Islet of Langerhans (tissue), 1 donor: ENCODE data around the gene GINM1.

Source experiments
- FAIRE-seq: peaks from one replicate; lab custom pipeline; 2011; peaks lifted over from hg19 to GRCh38; lab: Jason Lieb, UNC

The GINM1 gene

DNA sequence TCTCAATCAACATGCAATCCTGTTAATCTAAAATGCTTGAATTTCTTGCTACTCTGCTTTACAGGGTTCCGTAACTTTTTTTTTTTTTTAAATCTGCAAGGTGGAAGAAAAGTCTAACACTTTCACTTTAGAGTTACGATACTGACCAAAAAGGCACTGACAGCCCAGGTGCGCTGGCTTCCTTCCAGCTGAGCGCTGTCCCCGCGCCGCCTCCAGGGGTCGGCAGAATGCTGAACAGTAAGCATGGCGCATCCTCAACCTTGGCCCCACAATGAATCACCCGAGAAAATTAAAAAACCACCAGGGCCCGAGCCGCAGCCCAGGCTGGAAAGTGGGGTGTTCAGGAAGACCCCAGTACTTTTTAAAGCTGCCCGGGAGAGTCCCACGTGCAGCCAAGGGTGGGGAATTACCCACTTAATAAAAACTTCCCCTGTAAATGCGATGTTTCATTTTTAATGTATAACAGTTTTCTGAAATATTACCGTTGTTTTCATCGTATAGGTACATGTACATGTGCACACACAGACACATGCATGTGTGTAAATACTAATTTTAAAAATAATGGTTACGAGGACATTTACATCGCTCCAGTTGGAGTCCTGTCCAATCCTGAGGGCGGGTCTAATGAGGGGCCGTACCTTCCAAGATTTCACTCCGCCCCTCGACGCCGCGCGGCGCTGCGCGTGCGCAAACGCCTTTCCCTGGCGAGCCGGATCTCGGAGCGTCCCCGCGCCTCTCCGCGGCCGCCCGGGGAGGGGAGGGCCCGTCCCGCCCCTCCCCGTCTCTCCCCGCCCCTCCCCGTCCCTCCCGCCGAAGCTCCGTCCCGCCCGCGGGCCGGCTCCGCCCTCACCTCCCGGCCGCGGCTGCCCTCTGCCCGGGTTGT is at the start of gene GINM1:
Gene GINM1, plus strand, starts transcription at position 849 of the 883 bp plus-strand sequence. CDS start 40 bp downstream, outside the sequence.
- FAIRE-seq, result no peak

- no peak for FAIRE-seq
Measured at GRCh38 chr6:149529650-149530049, 36.5 kb upstream of the GINM1 start.

DNA sequence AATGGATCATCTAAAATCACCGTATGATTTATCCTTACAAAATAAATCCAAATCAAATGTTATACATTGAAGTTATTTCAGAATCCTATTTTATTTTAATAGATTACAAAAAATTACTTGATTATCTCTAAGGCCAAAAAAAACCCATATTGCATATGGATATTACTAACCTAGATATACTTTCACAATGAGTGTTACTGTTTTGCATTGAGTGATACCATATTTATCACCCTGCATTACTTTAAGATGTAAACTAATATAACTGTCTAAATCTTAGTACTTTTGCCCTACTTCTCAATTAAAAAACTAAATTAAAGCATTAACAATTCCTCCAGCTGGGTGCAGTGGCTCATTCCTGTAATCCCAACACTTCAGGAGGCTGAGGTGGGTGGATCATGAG is 31.4 kb upstream of the GINM1 start:
- FAIRE-seq, result no peak

GRCh38 chr6:149541139-149541538 is 25.0 kb upstream of the GINM1 start:
- FAIRE-seq, result no peak

DNA sequence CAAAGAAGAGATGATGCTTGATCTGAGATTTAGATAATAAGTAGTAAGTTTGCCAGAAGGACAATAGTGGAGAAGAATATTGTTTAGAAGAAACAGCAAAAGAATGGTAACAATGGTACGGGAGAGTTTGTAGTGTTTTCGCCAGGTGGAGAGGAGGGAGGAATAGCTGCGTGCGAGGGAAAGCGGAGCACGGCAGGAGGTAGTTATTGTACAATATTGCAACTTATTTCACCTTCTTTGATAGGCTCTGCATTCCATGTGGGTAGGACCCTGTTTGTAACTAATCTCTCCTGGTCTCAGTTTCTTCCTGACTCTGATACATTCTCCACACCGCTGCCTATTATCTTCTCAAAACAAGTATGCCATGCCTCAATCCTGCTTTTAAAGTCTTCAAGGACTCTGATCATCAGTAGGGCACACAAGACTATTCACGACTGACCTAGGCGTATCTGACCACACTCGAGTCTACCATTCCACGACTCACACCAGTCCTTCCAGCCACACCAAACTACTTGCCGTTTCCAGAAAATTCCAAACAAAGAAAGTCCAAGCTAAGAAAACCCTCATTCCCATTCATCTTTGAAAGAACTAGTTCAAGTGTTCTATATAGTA is 21.4 kb upstream of the GINM1 start:
- FAIRE-seq, result no peak

DNA sequence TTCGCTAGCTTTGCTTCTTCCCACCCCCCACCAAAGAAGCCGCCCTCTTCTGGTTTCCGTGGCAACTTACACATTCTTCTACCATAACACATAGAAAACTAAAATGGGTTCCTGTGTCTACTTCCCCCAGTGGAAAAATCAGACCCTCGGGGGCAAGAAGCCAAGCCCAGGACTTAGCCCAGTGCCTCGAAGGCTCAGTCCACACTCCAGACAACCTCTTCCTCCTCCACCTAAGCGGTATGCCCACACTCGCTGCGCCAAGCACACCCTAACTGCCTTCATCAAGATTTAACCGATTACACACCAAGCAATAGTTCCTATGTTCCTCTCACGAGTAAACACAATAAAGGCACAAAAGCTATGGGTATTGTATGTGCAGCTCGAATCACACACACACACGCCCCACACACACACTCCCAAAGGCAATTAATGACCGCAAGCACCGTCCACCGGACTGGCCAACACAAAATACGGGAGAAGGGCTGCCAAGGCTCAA is 20.9 kb upstream of the GINM1 start:
- FAIRE-seq, result no peak

- FAIRE-seq, result no peak
Measured at GRCh38 chr6:149545754-149546471, 20.3 kb upstream of the GINM1 start, which contains the start of gene PPIL4. Gene PPIL4, minus strand, starts transcription at chr6:149546043. Its CDS starts 38 bp downstream, at chr6:149546005.

- no peak for FAIRE-seq
Measured at GRCh38 chr6:149551920-149552319, 14.3 kb upstream of the GINM1 start.

GRCh38 chr6:149558029-149558428 is 8.1 kb upstream of the GINM1 start:
- FAIRE-seq, result no peak

DNA sequence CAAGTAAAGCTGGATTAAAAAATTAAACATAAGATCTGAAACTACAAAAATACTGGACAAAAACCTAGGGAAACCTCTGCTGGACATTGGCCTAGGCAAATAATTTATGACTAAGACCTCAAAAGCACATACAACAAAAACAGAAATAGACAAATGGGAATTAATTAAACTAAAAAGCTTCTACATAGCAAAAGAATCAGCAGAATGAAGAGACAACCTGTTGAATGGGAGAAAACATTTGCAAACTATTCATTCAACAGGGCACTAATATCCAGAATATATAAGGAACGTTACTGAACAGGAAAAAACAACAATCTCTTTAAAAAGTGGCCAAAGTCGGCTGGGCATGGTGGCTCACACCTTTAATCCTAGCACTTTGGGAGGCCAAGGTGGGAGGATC is 6.8 kb upstream of the GINM1 start:
- FAIRE-seq, result no peak

GRCh38 chr6:149560736-149561135 is 5.4 kb upstream of the GINM1 start:
- no peak for FAIRE-seq

DNA sequence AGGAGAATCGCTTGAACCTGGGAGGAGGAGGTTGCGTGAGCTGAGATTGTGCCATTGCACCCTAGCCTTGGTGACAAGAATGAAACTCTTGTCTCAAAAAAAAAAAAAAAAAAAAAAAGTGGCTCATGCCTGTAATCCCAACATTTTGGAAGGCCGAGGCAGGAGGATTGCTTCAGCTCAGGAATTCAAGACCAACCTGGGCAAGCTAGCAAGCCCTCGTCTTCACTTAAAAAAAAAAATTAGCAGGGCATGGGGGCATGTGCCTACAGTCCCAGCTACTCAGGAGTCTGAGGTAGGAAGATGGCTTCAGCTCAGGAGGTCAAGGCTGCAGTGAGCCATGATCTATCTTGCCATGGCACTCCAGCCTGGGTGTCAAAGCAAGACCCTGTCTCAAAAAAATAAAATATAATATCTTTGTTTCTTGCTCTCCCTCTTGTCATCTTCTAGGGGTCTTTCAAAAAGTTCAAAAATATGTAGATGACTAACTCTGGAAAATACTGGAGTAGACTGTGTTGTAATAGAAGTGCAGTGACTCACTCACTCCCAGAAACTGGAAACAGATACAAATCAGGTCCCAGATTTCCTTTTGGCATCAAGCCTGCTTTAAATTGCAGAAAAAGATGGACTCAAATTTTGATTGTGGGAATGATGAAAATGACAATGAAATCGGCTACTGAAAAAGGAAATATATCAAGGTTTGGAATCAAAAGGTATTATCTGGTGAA is 2.8 kb upstream of the GINM1 start:
- no peak for FAIRE-seq

DNA sequence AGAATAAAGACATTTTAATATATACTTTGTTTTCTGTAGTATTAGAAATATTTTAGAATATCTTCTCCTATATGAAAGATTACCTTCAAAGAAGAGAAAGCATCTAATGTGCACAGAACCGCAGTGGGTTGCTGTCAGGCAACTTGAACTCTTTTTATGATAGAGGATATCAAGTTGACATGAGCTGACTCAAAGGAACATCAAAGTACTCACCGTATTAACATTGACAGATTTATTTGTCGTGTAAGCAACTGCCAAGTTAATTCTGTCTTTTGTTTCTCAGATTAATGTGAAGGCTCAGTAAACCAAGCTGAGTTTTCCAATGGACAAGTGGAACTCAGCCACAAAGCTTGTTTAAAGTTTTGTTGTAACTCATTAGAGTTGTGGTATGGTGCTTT is 2.2 kb upstream of the GINM1 start:
- no peak for FAIRE-seq

GRCh38 chr6:149566410-149567193 is 427 bp downstream of the GINM1 start:
- no peak for FAIRE-seq

DNA sequence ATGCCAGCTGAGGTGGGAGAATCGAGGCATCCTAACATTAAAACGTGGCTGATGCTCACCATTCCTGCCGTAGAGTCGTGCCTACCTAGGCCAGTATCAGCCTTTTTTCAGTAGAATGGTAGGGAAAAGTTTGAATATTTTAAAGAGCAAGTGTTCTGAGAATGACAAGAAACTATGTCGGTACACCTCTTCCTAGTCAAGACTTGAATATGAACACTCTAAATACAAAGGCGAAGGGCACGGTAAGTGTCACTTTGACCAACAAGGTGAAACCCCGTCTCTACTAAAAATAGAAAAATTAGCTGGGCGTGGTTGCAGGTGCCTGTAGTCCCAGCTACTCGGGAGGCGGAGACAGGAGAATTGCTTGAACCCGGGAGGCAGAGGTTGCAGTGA is 1.0 kb downstream of the GINM1 start:
- no peak for FAIRE-seq

- no peak for FAIRE-seq
Measured at GRCh38 chr6:149567945-149568585, 1.9 kb downstream of the GINM1 start.

- no peak for FAIRE-seq
Measured at GRCh38 chr6:149580880-149581279, 14.7 kb downstream of the GINM1 start.

DNA sequence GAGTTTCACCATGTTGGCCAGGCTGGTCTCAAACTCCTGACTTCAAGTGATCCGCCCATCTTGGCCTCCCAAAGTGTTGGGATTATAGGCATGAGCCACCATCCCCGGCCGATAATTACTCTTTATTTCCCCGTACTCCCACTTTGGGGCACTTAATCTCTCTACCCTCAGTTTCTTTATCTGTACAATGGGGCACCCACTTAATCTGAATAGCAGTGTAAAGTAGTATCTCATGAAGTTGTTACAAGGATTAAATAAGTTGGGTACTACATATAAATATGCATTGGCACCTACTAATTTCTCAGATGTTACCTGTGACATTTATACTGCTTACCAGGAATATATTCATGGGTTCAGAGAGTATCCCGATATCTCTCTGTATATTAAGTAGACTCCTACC is 15.2 kb downstream of the GINM1 start:
- no peak for FAIRE-seq

DNA sequence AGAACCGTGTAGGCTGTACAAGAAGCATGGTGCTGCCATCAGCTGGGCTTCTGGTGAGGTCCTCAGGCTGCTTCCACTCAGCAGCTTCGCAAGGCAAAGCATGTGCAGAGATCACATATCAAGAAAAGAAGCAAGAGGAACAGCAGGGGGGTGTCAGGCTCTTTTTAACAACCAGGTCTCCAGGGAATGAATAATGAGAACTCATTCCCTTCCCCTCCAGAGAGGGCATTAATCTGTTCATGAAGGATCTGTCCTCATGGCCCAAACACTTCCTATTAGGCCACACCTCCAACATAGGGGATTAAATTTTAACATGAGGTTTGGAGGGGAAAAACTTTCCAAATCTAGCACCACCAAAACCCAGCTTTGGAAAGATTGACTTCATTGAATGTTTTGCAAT is 20.0 kb downstream of the GINM1 start:
- FAIRE-seq, result no peak

- FAIRE-seq, result no peak
Measured at GRCh38 chr6:149592983-149593382, 26.8 kb downstream of the GINM1 start.

GRCh38 chr6:149593408-149593807 is 27.2 kb downstream of the GINM1 start:
- FAIRE-seq, result no peak
